ENCODE results near the gene RNASET2. TPM values are rescaled to one million over a fixed set of nuclear protein-coding genes. Genes with fewer than 3 reads are reported as not detected.

The RNASET2 gene
- polyA plus RNA-seq, 2 of the 4 experiments (the other 2 are of a cell fraction): 9.3 to 11.2 TPM

DNA sequence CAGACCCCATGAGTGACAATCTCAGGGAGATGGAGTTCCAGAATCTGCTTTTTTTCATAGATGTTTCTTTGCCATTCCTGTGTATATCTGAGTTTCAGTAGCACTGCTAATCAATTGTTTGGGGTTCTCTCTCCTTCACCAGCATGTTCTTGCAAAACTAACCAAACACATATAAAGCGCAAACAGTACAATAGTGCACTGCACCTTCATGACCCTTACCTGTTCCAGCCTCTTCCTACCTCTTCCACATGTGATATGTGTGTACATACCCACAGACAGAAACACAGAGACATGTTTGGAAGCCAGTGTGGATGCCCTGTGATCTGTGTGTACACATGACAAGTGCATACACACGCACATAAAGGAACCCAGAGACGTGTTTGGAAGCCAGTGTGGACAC lies 41.0 kb upstream of the RNASET2 start:
- ATAC-seq (no peak), FAIRE-seq (no peak), DNase-seq (ENCODE audit: low read depth in 1 of 2, low spot score in 1 of 2) (no peak)
- no peak overlapping the region for H3K27ac ChIP-seq
- POLR2A ChIA-PET: no interaction called here
- H3K4me2 ChIP-seq: peak overlapping the region; percentile 80
- 96% methylated on average over 3 of the region's 3 CpGs for WGBS (ENCODE audit: missing lambda C conversion rate)
- peaks cover 15% of the 10 kb centered on the region for H3K4me1 ChIP-seq
- no peaks in the 10 kb centered on the region for H3K9me3 ChIP-seq
- CTCF ChIA-PET: interaction anchor here (1.0 kb wide), 1 partner anchor 8 kb away, joined by 3 read pairs; no protein-coding TSS in a partner anchor
- peak overlapping the region; percentile 98 for H3K4me3 ChIP-seq
- TF ChIP-seq HEYL (CRISPR knock-in tag; IDR thresholded peaks at IDR 0.05): no peak
- no peak for TF ChIP-seq HDAC2 (IDR thresholded peaks at IDR 0.05)
- TF ChIP-seq FOXS1 (CRISPR knock-in tag; IDR thresholded peaks at IDR 0.05): no peak
- TF ChIP-seq SREBF2 (IDR thresholded peaks at IDR 0.05): no peak
- TF ChIP-seq ZFP36 (IDR thresholded peaks at IDR 0.05; ENCODE audit: borderline replicate concordance, partially characterized antibody): no peak
- no peak for TF ChIP-seq POLR2AphosphoS2 (conservative IDR thresholded peaks at IDR 0.05; ENCODE audit: low read length)
- no peak for TF ChIP-seq NPAS2 (CRISPR knock-in tag; IDR thresholded peaks at IDR 0.05; ENCODE audit: borderline replicate concordance)
- no peak for TF ChIP-seq SMC3 (IDR thresholded peaks at IDR 0.05)
- no peak for TF ChIP-seq RNF2 (IDR thresholded peaks at IDR 0.05; ENCODE audit: borderline replicate concordance, low read depth)
- no peak for TF ChIP-seq MAZ (IDR thresholded peaks at IDR 0.05; ENCODE audit: borderline replicate concordance, low read depth, low read length)
- TF ChIP-seq, protein P1, sequence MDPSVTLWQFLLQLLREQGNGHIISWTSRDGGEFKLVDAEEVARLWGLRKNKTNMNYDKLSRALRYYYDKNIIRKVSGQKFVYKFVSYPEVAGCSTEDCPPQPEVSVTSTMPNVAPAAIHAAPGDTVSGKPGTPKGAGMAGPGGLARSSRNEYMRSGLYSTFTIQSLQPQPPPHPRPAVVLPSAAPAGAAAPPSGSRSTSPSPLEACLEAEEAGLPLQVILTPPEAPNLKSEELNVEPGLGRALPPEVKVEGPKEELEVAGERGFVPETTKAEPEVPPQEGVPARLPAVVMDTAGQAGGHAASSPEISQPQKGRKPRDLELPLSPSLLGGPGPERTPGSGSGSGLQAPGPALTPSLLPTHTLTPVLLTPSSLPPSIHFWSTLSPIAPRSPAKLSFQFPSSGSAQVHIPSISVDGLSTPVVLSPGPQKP (IDR thresholded peaks at IDR 0.05; ENCODE audit: low read depth, low read length): no peak
- no peak for TF ChIP-seq RAD21 (conservative IDR thresholded peaks at IDR 0.05 in 1 of 2, IDR thresholded peaks at IDR 0.05 in 1 of 2)
- no peak for TF ChIP-seq CEBPB (IDR thresholded peaks at IDR 0.05)

DNA sequence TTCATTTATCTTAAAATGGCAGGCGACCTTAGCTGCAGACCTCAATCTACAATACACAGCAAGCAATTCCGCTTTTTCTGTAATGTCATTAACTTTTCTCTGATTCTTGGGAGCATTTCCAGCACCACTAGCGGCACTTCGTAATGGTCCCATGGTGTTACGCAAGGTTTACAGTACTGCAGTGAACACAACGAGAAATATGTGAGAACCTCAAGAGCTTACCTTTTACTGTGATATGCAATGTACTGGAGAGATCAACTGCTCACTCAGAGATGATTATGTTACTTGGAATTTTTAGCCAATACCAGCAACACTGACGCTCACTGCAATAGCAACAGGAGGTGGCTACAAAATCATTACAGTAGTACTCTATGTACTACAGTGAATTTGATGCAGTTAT lies 40.1 kb upstream of the RNASET2 start:
- Histone ChIP-seq H3K4me3 (no peak overlapping the region), H3K4me1 (peaks cover 15% of the 10 kb centered on the region), H3K27ac (no peak overlapping the region), H3K4me2 (no peak overlapping the region), H3K9me3 (no peaks in the 10 kb centered on the region)
- FAIRE-seq: no peak
- ChIA-PET CTCF (interaction anchor here (0.6 to 0.9 kb wide), 2 partner anchors 51 to 221 kb away, joined by 3 read pairs; no protein-coding TSS in a partner anchor), POLR2A (no interaction called here)
- 92% methylated on average over 7 of the region's 7 CpGs for WGBS (ENCODE audit: missing lambda C conversion rate)
- no peak for DNase-seq (ENCODE audit: low read depth in 1 of 2, low spot score in 1 of 2)
- TF ChIP-seq ZSCAN20 (CRISPR knock-in tag; IDR thresholded peaks at IDR 0.05): no peak
- 0 out of 4 replicates have a peak, but pooled peaks of 1 of the 2 experiments have one; percentile 5 for TF ChIP-seq CEBPB (IDR thresholded peaks at IDR 0.05)
- TF ChIP-seq RFX5 (IDR thresholded peaks at IDR 0.05): no peak
- no peak for TF ChIP-seq GATA3 (IDR thresholded peaks at IDR 0.05; ENCODE audit: borderline replicate concordance)
- TF ChIP-seq RCOR1 (IDR thresholded peaks at IDR 0.05; ENCODE audit: low read depth, low read length): no peak
- TF ChIP-seq FOSL2 (IDR thresholded peaks at IDR 0.05): no peak
- no peak for TF ChIP-seq FOSL2 (CRISPR knock-in tag; IDR thresholded peaks at IDR 0.05)
- no peak for ATAC-seq

DNA sequence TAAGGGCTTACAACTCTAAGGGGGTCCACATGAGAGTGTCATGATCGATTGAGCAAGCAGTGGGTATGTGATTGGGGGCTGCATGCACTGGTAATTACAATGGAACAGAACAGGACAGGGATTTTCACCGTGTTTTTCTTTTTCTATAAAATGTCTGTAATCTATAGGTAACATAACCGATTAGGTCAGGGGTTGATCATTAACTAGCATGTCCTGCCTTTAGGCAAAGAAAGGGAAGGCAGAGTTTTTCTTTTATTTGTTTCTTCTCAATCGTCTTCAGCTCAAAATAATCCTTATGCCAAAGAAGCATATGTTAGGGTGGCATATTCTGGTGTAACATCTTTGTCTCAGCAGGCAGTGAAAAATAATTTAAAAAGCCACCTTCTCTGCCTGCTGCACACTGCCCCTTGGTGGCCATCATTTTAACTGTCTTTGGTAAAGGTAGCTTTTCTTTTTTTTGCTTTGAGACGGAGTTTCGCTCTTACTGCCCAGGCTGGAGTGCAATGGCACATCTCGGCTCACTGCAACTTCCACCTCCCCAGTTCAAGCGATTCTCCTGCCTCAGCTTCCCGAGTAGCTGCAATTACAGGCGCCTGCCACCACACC lies 33.2 kb upstream of the RNASET2 start:
- POLR2A ChIA-PET: interaction anchor here (0.7 kb wide), 1 partner anchor 10 kb away, joined by 3 read pairs; the partner anchor contains the start of gene CEP43
- ATAC-seq (peak; percentile 34 to 66; a peak in 3 of 6 replicates), DNase-seq (ENCODE audit: low read depth in 1 of 2, low spot score in 1 of 2) (peak in 1 of 2 experiments; percentile 23), FAIRE-seq (no peak)
- 39% methylated on average over 10 of the region's 10 CpGs for WGBS (ENCODE audit: missing lambda C conversion rate)
- H3K9me3 ChIP-seq: no peaks in the 10 kb centered on the region
- no peak overlapping the region for H3K27ac ChIP-seq
- H3K4me3 ChIP-seq: no peak overlapping the region
- H3K4me1 ChIP-seq: peaks cover 4% of the 10 kb centered on the region; the same call in 1 of the 3 replicates
- H3K4me2 ChIP-seq: peak overlapping the region; percentile 22; the same call in 1 of the 3 replicates
- CTCF ChIA-PET: interaction anchor here (0.6 to 4.0 kb wide), 28 partner anchors 8 to 542 kb away, joined by 3 to 50 read pairs (median 4); partner anchors contain the start of gene CEP43
- no peak for TF ChIP-seq PHF8 (IDR thresholded peaks at IDR 0.05; ENCODE audit: borderline replicate concordance, low read depth)
- no peak for TF ChIP-seq CEBPB (IDR thresholded peaks at IDR 0.05)
- no peak for TF ChIP-seq SREBF2 (IDR thresholded peaks at IDR 0.05)
- no peak for TF ChIP-seq RNF2 (IDR thresholded peaks at IDR 0.05; ENCODE audit: borderline replicate concordance, low read depth)
- TF ChIP-seq EHF (CRISPR knock-in tag; IDR thresholded peaks at IDR 0.05): no peak
- TF ChIP-seq POLR2AphosphoS2 (conservative IDR thresholded peaks at IDR 0.05; ENCODE audit: low read length): no peak
- TF ChIP-seq SMC3 (IDR thresholded peaks at IDR 0.05): peak; percentile 41; the same call in 2 of the 3 replicates
- TF ChIP-seq, protein P2, sequence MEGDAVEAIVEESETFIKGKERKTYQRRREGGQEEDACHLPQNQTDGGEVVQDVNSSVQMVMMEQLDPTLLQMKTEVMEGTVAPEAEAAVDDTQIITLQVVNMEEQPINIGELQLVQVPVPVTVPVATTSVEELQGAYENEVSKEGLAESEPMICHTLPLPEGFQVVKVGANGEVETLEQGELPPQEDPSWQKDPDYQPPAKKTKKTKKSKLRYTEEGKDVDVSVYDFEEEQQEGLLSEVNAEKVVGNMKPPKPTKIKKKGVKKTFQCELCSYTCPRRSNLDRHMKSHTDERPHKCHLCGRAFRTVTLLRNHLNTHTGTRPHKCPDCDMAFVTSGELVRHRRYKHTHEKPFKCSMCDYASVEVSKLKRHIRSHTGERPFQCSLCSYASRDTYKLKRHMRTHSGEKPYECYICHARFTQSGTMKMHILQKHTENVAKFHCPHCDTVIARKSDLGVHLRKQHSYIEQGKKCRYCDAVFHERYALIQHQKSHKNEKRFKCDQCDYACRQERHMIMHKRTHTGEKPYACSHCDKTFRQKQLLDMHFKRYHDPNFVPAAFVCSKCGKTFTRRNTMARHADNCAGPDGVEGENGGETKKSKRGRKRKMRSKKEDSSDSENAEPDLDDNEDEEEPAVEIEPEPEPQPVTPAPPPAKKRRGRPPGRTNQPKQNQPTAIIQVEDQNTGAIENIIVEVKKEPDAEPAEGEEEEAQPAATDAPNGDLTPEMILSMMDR (IDR thresholded peaks at IDR 0.05): peak; percentile 49
- TF ChIP-seq RAD21 (conservative IDR thresholded peaks at IDR 0.05 in 1 of 2, IDR thresholded peaks at IDR 0.05 in 1 of 2): peak; percentile 42 to 44; a peak in 3 of 5 replicates

Data from A549 (cell line).